ENCODE data around the gene ABCC11. TPM values are rescaled to one million over a fixed set of nuclear protein-coding genes. Genes with fewer than 3 reads are reported as not detected.
A peak's percentile ranks its signal among the peaks of the same experiment; 100 is the strongest.

The ABCC11 gene
- total and polyA plus RNA-seq, 2 of the 13 experiments (the other 11 are each of a cell fraction or from before 2014, with no cell fraction given): 1.0 to 1.4 TPM

DNA sequence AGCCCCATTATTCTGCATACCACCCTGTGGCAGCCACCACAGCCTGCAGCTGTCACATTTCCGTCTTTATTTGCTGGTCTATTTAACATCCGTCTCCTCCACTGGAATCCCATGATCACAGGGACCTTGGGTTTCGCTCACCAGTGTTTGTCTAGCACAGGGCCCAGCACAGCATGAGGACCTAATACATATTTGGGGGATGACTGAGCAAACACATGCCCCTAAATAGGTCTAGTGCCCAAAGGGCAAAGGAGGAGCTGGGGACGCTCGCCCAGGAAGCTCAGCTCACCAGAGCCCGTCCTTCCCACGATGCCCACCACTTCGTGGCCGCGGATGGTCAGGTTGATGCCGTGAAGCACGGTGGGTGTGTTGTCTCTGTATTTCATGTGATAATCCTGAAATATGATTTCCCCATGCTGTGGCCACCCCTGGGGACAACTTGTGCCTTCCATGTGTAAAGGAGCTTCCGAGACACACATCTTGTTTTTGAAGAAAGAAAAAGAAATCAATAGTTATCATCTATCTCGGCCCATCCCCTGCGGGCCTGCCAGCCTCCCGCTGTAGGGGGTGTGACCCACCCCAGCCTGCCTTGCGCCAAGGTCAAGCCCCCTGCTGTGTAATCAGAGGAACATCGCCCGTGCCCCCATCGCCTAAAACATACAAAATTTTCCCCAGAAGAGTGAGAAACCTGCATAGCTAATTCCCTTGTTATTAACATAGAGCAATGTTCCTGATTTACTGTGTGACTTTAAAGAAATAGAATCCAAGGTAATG, 70.5 kb downstream of the ABCC11 start:
- Histone ChIP-seq H3K4me1 (ENCODE audit: insufficient read depth, low read length) (peaks cover 55% of the 10 kb centered on the region), H3K4me2 (ENCODE audit: low read depth, low read length) (peak overlapping the region; percentile 47; the same call in 1 of the 2 replicates), H3K27ac (ENCODE audit: extremely low read length, insufficient read depth, low read length) (no peak overlapping the region), H3K79me2 (ENCODE audit: insufficient read depth, low read length) (no peaks in the 10 kb centered on the region), H3K36me3 (replicated peaks in 1 of 2; ENCODE audit: control insufficient read depth in 1 of 2, insufficient read depth in 2 of 2, low read length in 2 of 2) (no peaks in the 10 kb centered on the region), H3K4me3 (replicated peaks in 1 of 3; ENCODE audit: insufficient read depth in 1 of 3, low read depth in 2 of 3, low read length in 3 of 3) (no peak overlapping the region), H3K9ac (ENCODE audit: insufficient read depth, low read depth, low read length) (no peak overlapping the region), H4K20me1 (ENCODE audit: insufficient read depth, low read length) (no peaks in the 10 kb centered on the region), H3K9me3 (ENCODE audit: low read length) (no peaks in the 10 kb centered on the region), H3K27me3 (ENCODE audit: control insufficient read depth in 1 of 2, insufficient read depth in 2 of 2, low read length in 2 of 2) (no peaks in the 10 kb centered on the region), H2AFZ (ENCODE audit: low read length) (no peak overlapping the region)
- POLR2A ChIA-PET: interaction anchor here (1.2 to 3.3 kb wide), 2 partner anchors 12 to 59 kb away, joined by 8 to 11 read pairs; no protein-coding TSS in a partner anchor
- intact Hi-C loops (cut with micrococcal nuclease; ENCODE audit: unreplicated experiment) (no loop called here), in situ Hi-C loops (cut with HindIII; ENCODE audit: extremely low pct_ligation_motif_present, low pct_unique_long_range_greater_than_20kb) (no loop called here)
- FAIRE-seq (peak; percentile 58), DNase-seq (ENCODE audit: low spot score) (peak; percentile 47), ATAC-seq (peak; percentile 58)
- WGBS (ENCODE audit: low lambda C conversion rate): 55% methylated on average over 17 of the region's 20 CpGs
- CTCF ChIA-PET (ENCODE audit: low intra/inter-chr PET ratio, low total read pairs): no interaction called here
- no TSS peak for BruUV-seq (replicated peaks)
- TF ChIP-seq, protein P1, sequence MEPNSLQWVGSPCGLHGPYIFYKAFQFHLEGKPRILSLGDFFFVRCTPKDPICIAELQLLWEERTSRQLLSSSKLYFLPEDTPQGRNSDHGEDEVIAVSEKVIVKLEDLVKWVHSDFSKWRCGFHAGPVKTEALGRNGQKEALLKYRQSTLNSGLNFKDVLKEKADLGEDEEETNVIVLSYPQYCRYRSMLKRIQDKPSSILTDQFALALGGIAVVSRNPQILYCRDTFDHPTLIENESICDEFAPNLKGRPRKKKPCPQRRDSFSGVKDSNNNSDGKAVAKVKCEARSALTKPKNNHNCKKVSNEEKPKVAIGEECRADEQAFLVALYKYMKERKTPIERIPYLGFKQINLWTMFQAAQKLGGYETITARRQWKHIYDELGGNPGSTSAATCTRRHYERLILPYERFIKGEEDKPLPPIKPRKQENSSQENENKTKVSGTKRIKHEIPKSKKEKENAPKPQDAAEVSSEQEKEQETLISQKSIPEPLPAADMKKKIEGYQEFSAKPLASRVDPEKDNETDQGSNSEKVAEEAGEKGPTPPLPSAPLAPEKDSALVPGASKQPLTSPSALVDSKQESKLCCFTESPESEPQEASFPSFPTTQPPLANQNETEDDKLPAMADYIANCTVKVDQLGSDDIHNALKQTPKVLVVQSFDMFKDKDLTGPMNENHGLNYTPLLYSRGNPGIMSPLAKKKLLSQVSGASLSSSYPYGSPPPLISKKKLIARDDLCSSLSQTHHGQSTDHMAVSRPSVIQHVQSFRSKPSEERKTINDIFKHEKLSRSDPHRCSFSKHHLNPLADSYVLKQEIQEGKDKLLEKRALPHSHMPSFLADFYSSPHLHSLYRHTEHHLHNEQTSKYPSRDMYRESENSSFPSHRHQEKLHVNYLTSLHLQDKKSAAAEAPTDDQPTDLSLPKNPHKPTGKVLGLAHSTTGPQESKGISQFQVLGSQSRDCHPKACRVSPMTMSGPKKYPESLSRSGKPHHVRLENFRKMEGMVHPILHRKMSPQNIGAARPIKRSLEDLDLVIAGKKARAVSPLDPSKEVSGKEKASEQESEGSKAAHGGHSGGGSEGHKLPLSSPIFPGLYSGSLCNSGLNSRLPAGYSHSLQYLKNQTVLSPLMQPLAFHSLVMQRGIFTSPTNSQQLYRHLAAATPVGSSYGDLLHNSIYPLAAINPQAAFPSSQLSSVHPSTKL (CRISPR knock-in tag; IDR thresholded peaks at IDR 0.05): peak; percentile 48; the same call in 1 of the 2 replicates
- TF ChIP-seq, protein P2, sequence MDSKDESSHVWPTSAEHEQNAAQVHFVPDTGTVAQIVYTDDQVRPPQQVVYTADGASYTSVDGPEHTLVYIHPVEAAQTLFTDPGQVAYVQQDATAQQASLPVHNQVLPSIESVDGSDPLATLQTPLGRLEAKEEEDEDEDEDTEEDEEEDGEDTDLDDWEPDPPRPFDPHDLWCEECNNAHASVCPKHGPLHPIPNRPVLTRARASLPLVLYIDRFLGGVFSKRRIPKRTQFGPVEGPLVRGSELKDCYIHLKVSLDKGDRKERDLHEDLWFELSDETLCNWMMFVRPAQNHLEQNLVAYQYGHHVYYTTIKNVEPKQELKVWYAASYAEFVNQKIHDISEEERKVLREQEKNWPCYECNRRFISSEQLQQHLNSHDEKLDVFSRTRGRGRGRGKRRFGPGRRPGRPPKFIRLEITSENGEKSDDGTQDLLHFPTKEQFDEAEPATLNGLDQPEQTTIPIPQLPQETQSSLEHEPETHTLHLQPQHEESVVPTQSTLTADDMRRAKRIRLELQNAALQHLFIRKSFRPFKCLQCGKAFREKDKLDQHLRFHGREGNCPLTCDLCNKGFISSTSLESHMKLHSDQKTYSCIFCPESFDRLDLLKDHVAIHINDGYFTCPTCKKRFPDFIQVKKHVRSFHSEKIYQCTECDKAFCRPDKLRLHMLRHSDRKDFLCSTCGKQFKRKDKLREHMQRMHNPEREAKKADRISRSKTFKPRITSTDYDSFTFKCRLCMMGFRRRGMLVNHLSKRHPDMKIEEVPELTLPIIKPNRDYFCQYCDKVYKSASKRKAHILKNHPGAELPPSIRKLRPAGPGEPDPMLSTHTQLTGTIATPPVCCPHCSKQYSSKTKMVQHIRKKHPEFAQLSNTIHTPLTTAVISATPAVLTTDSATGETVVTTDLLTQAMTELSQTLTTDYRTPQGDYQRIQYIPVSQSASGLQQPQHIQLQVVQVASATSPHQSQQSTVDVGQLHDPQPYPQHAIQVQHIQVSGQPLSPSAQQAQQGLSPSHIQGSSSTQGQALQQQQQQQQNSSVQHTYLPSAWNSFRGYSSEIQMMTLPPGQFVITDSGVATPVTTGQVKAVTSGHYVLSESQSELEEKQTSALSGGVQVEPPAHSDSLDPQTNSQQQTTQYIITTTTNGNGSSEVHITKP (CRISPR knock-in tag; IDR thresholded peaks at IDR 0.05; ENCODE audit: low read depth): 0 out of 2 replicates have a peak, but pooled peaks have one; percentile 3
- TF ChIP-seq ZNF768 (CRISPR knock-in tag; IDR thresholded peaks at IDR 0.05) (peak; percentile 51; the same call in 1 of the 2 replicates), NRL (CRISPR knock-in tag; IDR thresholded peaks at IDR 0.05; ENCODE audit: borderline replicate concordance) (0 out of 2 replicates have a peak, but pooled peaks have one; percentile 17), ATF7-NPFF (CRISPR knock-in tag; IDR thresholded peaks at IDR 0.05; ENCODE audit: low read depth) (no peak)
- TF ChIP-seq, protein P3, sequence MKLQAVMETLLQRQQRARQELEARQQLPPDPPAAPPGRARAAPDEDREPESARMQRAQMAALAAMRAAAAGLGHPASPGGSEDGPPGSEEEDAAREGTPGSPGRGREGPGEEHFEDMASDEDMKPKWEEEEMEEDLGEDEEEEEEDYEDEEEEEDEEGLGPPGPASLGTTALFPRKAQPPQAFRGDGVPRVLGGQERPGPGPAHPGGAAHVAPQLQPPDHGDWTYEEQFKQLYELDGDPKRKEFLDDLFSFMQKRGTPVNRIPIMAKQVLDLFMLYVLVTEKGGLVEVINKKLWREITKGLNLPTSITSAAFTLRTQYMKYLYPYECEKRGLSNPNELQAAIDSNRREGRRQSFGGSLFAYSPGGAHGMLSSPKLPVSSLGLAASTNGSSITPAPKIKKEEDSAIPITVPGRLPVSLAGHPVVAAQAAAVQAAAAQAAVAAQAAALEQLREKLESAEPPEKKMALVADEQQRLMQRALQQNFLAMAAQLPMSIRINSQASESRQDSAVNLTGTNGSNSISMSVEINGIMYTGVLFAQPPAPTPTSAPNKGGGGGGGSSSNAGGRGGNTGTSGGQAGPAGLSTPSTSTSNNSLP (IDR thresholded peaks at IDR 0.05; ENCODE audit: low read depth, low read length): 0 out of 2 replicates have a peak, but pooled peaks have one; percentile 11
- TF ChIP-seq, protein P4, sequence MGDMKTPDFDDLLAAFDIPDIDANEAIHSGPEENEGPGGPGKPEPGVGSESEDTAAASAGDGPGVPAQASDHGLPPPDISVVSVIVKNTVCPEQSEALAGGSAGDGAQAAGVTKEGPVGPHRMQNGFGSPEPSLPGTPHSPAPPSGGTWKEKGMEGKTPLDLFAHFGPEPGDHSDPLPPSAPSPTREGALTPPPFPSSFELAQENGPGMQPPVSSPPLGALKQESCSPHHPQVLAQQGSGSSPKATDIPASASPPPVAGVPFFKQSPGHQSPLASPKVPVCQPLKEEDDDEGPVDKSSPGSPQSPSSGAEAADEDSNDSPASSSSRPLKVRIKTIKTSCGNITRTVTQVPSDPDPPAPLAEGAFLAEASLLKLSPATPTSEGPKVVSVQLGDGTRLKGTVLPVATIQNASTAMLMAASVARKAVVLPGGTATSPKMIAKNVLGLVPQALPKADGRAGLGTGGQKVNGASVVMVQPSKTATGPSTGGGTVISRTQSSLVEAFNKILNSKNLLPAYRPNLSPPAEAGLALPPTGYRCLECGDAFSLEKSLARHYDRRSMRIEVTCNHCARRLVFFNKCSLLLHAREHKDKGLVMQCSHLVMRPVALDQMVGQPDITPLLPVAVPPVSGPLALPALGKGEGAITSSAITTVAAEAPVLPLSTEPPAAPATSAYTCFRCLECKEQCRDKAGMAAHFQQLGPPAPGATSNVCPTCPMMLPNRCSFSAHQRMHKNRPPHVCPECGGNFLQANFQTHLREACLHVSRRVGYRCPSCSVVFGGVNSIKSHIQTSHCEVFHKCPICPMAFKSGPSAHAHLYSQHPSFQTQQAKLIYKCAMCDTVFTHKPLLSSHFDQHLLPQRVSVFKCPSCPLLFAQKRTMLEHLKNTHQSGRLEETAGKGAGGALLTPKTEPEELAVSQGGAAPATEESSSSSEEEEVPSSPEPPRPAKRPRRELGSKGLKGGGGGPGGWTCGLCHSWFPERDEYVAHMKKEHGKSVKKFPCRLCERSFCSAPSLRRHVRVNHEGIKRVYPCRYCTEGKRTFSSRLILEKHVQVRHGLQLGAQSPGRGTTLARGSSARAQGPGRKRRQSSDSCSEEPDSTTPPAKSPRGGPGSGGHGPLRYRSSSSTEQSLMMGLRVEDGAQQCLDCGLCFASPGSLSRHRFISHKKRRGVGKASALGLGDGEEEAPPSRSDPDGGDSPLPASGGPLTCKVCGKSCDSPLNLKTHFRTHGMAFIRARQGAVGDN (CRISPR knock-in tag; IDR thresholded peaks at IDR 0.05): peak; percentile 61

All from HepG2 (cell line).